Heart left ventricle (tissue), 13 donors: ENCODE measurements around the gene SLC19A3.

Experiments used
- CTCF ChIP-seq, 12 donors: fragments of 200-600 bp; sonication (generic) in 4 of 12; IDR thresholded peaks; one replicate each; pipeline versions ENCODE4 v1.5.0 to v1.8.0; 2018 to 2022; ENCODE audit warnings: antibody characterized with exemption in 12 of 12, mild to moderate bottlenecking in 5 of 12
- POLR2A ChIP-seq, 2 donors: fragments of 450-650 bp; IDR thresholded peaks; one replicate each; pipeline ENCODE4 v1.6.1; 2017; ENCODE audit warnings: antibody characterized with exemption in 2 of 2, mild to moderate bottlenecking in 2 of 2, moderate library complexity in 2 of 2
- donor health status: ischemic (EF 13 %, LVEDD 7.1; RV severe dilation, severe dysfunction).
- donor health status: DM: no; HTN: yes; CAD: no.
- donor health status: DM: no; HTN: no; CAD: no.
- donor health status: ischemic (EF 25% LVEDD 6.9; RV normal size, moderate dysfunction).
- donor health status: ischemic (EF 25% LVEDD 5.7; RV mildly dilated, moderate dysfunction).
- donor health status: ischemic (EF 35%, LVEDD 5.7; RV mildly dilated, moderate dysfunction).
- donor health status: nonischemic (EF 11% LVEDD 7.7; RV severe dilation, severe dysfunction).
- donor health status: DM: yes; HTN: yes; CAD: no.
- donor health status: PGD.
- donor health status: ischemic (EF 29% LVEDD 5.4; RV normal size, mild dysfunction).
- donor health status: nonischemic (EF 23%, LVEDD 6.1; RV moderate dilation, normal function).

- TF ChIP-seq CTCF (IDR thresholded peaks at IDR 0.05) (no peak), POLR2A (IDR thresholded peaks at IDR 0.05) (no peak)
Measured at GRCh38 chr2:227759411-227760118, 41.7 kb upstream of the SLC19A3 start.
